Activated CD4-positive, alpha-beta T cell treated with anti-CD3 and anti-CD28 coated beads for 36 hours (primary cell): Measurements from ENCODE around the gene ORM2. TPM values are rescaled to one million over a fixed set of nuclear protein-coding genes. Genes with fewer than 3 reads are reported as not detected.
A peak's percentile ranks its signal among the peaks of the same experiment; 100 is the strongest.

Experiments
- ATAC-seq: fragments of 200-7000 bp; cut with Tn5 transposase; one replicate; pipeline ENCODE4 v1.10.0; 2021; ENCODE audit warnings: mild to moderate bottlenecking, moderate library complexity
- CTCF ChIA-PET: fragments of 350-600 bp; sonication (Branson Sonifier 250); formaldehyde crosslinking; loops from one replicate; lab custom pipeline; 2021; ENCODE audit warnings: antibody characterized with exemption; lab: Charles Lee
- POLR2A ChIA-PET: fragments of 350-600 bp; sonication (Branson Sonifier 250); formaldehyde crosslinking; loops from one replicate; lab custom pipeline; 2021; ENCODE audit warnings: antibody characterized with exemption, inconsistent platforms; lab: Charles Lee
- DNase-seq: peaks from one replicate; pipeline ENCODE4 v3.0.0-alpha.2; 2020
- H3K27ac Mint-ChIP-seq: one replicate; pipeline ENCODE4 v1.8.0; 2021; ENCODE audit warnings: mixed read lengths
- H3K27me3 Mint-ChIP-seq: one replicate; pipeline ENCODE4 v1.8.0; 2021; ENCODE audit warnings: mixed read lengths
- H3K36me3 Mint-ChIP-seq: one replicate; pipeline ENCODE4 v1.8.0; 2021; ENCODE audit warnings: low read depth, mixed read lengths
- H3K4me1 Mint-ChIP-seq: one replicate; pipeline ENCODE4 v1.8.0; 2021; ENCODE audit warnings: mixed read lengths
- H3K4me3 Mint-ChIP-seq: one replicate; pipeline ENCODE4 v1.8.0; 2021; ENCODE audit warnings: mild to moderate bottlenecking, moderate library complexity, mixed read lengths
- H3K9me3 Mint-ChIP-seq: one replicate; pipeline ENCODE4 v1.8.0; 2021; ENCODE audit warnings: low read depth, mixed read lengths
- intact Hi-C, 2 experiments: fragments of 100-400 bp; cut with DNase I in 1 of 2; cut with micrococcal nuclease in 1 of 2; formaldehyde crosslinking; loops; one replicate each; pipeline versions ENCODE4 v1.14.2 to v1.15.1; 2022 to 2024; cut with DNase I, micrococcal nuclease
- total RNA-seq, 2 experiments: library from RNA; stranded (reverse); gene quantifications; one replicate each; pipeline ENCODE4 v1.2.3, GENCODE V29; 2021

ORM2 gene
- total RNA-seq, 2 experiments from 2014 or later, result not detected

DNA sequence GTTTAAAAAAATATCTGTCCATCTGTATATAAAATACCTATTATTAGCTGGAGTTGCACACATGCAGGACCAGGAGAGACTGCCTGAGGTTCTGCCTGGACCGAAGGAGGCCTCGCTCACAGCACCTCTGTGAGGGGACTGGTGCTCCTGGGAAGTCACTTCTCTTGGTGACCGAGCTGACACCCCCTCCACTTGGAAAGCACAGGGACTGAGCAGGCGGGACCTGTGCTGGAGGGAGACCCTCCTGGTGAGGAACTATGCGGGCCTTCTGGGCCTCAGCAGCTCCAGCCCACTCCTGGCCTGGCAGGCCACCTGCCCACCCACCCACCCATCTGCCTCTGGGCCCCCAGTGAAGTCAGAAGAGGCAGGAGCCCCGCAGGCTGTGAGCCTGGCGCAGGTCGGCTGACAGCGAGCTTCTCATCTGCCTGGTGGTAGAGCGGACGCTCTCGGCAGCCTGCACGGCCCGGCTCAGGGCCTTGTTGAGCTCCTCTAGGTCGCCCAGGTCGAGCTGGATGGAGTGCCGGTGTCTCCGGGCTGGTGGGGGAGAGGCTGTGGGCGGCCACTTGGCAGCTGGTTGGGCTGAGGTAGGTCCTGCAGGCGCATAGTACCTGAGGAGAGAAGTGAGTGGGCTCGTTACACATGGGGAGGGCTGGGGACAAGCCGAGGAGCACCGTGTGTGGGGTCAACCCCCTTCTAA is 7.2 kb downstream of the ORM2 start:
- Mint-ChIP-seq H3K27me3 (no peaks in the 10 kb centered on the region), H3K27ac (peak overlapping the region; percentile 19), H3K36me3 (peaks cover 68% of the 10 kb centered on the region), H3K9me3 (peaks cover 2% of the 10 kb centered on the region), H3K4me1 (peaks cover 3% of the 10 kb centered on the region), H3K4me3 (no peak overlapping the region)
- ATAC-seq, result no peak
- no peak for DNase-seq
- POLR2A ChIA-PET, result interaction anchor here (0.6 to 1.1 kb wide), 2 partner anchors 49 to 53 kb away, joined by 3 read pairs; no protein-coding TSS in a partner anchor
- CTCF ChIA-PET, result interaction anchor here (1.0 to 1.3 kb wide), 2 partner anchors 69 to 316 kb away, joined by 3 to 6 read pairs; no protein-coding TSS in a partner anchor
- intact Hi-C loops, result loop anchor here in 1 of 2 experiments (5.0 kb wide), 2 partner anchors 155 to 170 kb away; partner anchors contain the start of gene WHRN

GRCh38 chr9:114338187-114338586 is 8.5 kb downstream of the ORM2 start:
- POLR2A ChIA-PET, result no interaction called here
- no peak for DNase-seq
- Mint-ChIP-seq H3K9me3 (peaks cover 2% of the 10 kb centered on the region), H3K27ac (peak overlapping the region; percentile 3), H3K27me3 (no peaks in the 10 kb centered on the region), H3K36me3 (peaks cover 78% of the 10 kb centered on the region), H3K4me3 (no peak overlapping the region), H3K4me1 (peaks cover 3% of the 10 kb centered on the region)
- CTCF ChIA-PET, result interaction anchor here (0.6 to 3.2 kb wide), 8 partner anchors 13 to 315 kb away, joined by 3 to 34 read pairs (median 4); partner anchors contain the start of gene AKNA
- intact Hi-C loops, result loop anchor here (2.0 to 5.0 kb wide), 3 partner anchors 47 to 169 kb away; partner anchors contain the start of gene WHRN (in 1 of the 2)
- no peak for ATAC-seq

DNA sequence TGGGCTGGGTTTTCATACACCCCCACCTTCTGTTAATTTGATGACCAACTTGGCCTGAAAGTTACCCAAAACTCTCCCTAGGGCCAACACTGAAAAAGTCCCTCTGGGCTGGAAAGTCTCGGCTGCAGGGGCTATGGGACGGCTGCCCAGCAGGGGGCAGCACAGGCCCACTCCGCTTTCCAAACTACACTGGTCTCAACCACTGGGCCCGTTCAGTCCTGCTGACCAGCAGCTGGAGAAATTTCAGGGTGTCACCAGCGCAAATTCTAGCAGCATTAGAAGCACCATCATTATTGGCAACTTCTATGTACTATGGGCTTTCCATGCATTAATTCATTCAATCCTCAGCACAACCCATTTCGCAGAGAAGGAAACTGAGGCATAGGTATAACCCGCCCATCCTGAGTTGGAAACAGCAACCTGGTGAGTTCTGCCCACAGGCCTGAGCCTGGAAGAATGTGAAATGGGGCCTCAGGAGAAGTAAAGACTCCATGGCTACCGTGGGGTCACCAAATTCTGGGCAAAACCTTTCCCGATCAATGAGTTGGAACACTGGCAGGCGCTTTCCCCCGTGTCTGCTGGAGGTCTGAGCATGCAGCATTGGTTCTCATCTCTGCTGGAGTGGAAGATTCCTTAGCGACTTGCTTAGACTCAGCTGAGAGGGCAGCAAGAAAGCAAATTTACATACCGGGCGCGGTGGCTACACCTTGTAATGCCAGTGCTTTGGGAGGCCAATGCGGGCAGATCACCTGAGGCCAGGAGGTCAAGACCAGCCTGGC is 9.7 kb downstream of the ORM2 start:
- H3K4me3 Mint-ChIP-seq, result no peak overlapping the region
- no peaks in the 10 kb centered on the region for H3K27me3 Mint-ChIP-seq
- ATAC-seq (peak; percentile 71), DNase-seq (peak; percentile 74)
- peaks cover 2% of the 10 kb centered on the region for H3K9me3 Mint-ChIP-seq
- peaks cover 3% of the 10 kb centered on the region for H3K4me1 Mint-ChIP-seq
- intact Hi-C loops, result loop anchor here (1.0 to 5.0 kb wide), 5 partner anchors 45 to 314 kb away; partner anchors contain the start of gene WHRN (in 1 of the 2)
- POLR2A ChIA-PET, result interaction anchor here (0.6 kb wide), 1 partner anchor 682 kb away, joined by 3 read pairs; no protein-coding TSS in a partner anchor
- CTCF ChIA-PET, result interaction anchor here (0.6 to 3.2 kb wide), 14 partner anchors 8 to 655 kb away, joined by 3 to 34 read pairs (median 4); partner anchors contain the start of gene AKNA
- peak overlapping the region; percentile 51 for H3K27ac Mint-ChIP-seq
- peaks cover 87% of the 10 kb centered on the region for H3K36me3 Mint-ChIP-seq

DNA sequence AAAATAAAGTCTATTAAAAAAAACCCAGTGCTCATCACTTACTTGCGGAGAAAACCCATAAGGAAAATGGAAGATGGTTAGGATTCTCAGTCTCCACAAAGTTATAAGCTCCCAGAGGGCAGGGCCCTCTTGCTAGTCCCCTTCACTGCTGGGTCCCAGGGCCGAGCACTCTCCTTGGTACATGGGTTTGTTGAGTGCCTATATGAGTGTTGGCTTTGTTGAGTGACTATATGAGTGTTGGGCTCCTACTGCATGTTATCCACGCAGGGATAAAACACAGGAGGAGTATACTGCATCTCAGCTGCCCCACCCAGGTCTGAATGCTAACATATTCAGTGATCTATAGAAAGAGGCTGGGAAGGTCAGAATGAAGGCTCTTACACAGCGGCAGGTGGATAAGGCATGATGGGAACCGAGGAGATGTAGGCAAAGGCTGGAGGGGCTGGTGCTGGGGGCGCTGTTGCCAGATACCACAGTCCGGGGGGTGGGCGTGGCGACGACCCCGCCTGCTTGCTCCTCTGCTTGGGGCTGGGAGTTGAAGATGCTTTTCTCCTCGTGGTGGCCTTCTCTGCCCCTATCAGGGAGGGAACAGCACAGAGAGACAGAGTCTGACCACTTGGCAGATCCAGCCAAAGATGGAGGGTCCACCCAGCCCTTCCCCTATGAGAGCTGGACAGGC is 11.6 kb downstream of the ORM2 start:
- CTCF ChIA-PET, result interaction anchor here (0.9 to 1.3 kb wide), 2 partner anchors 26 to 44 kb away, joined by 3 read pairs; no protein-coding TSS in a partner anchor
- peaks cover 3% of the 10 kb centered on the region for H3K4me1 Mint-ChIP-seq
- POLR2A ChIA-PET, result no interaction called here
- no peaks in the 10 kb centered on the region for H3K27me3 Mint-ChIP-seq
- H3K4me3 Mint-ChIP-seq, result no peak overlapping the region
- no peak for ATAC-seq
- intact Hi-C loops, result loop anchor here in 1 of 2 experiments (10.0 kb wide), 1 partner anchor 164 kb away; the partner anchor contains the start of gene WHRN
- no peaks in the 10 kb centered on the region for H3K9me3 Mint-ChIP-seq
- DNase-seq, result no peak
- peaks cover 89% of the 10 kb centered on the region for H3K36me3 Mint-ChIP-seq
- peak overlapping the region; percentile 0 for H3K27ac Mint-ChIP-seq

DNA sequence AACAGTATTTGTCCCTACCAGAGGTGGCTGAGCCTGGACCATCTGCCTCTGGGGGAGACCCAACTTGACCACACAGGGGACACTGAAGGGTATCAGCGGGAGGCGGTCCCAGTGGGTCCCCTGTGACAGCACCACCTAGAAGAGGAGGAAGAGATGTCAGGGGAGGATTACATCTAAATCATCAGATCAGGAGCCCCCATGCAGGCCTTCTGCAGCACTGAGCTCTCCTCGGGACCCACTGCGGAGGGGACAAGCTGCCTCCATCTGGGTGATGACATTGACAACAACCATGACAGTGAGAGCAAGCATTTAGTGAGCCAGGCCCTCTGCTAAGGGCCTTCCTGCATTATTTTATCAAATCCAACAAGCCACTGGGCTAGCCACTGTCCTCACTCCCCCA is 12.3 kb downstream of the ORM2 start:
- POLR2A ChIA-PET, result interaction anchor here (0.6 to 1.2 kb wide), 2 partner anchors 37 to 162 kb away, joined by 3 to 7 read pairs; no protein-coding TSS in a partner anchor
- peaks cover 8% of the 10 kb centered on the region for H3K4me1 Mint-ChIP-seq
- intact Hi-C loops, result loop anchor here in 1 of 2 experiments (10.0 kb wide), 1 partner anchor 163 kb away; the partner anchor contains the start of gene WHRN
- H3K27me3 Mint-ChIP-seq, result no peaks in the 10 kb centered on the region
- H3K9me3 Mint-ChIP-seq, result no peaks in the 10 kb centered on the region
- H3K36me3 Mint-ChIP-seq, result peaks cover 90% of the 10 kb centered on the region
- CTCF ChIA-PET, result interaction anchor here (0.7 to 1.0 kb wide), 3 partner anchors 21 to 49 kb away, joined by 3 to 4 read pairs (median 3); no protein-coding TSS in a partner anchor
- DNase-seq, result no peak
- no peak overlapping the region for H3K4me3 Mint-ChIP-seq
- peak overlapping the region; percentile 47 for H3K27ac Mint-ChIP-seq
- no peak for ATAC-seq

DNA sequence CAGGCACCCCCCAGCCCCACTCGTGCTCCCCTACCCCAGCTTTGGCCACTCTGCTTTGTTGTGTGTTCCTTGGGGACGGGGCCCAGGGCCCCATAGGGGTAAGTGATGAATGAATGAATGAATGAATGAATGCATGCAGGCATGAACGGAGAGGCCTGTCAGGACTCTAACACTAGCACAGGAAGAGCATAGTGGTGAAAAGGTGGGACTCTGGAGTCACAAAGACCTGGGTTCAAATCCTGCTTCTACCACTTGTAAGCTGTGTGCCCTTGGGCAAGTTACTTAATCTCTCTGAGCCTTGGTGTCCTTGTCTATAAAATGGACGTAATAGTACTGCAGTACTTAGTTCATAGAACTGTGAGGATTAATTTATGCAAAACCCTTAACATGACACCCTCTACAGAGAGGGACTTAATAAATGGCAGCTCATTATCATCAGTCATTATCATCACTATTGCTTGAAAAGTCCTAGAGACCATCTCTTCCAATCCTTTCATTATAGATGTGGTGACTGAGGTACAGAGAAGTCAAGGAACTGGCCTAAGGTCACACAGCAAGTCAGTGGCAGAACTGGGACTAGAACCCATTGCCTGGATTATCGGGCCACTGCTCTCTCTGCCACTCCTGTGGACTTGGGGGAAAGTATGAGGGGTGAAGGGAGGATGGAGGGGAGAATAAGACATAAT is 13.2 kb downstream of the ORM2 start:
- no peak overlapping the region for H3K4me3 Mint-ChIP-seq
- DNase-seq, result no peak
- peak overlapping the region; percentile 18 for H3K27ac Mint-ChIP-seq
- CTCF ChIA-PET, result interaction anchor here (1.0 kb wide), 1 partner anchor 20 kb away, joined by 3 read pairs; no protein-coding TSS in a partner anchor
- H3K4me1 Mint-ChIP-seq, result peaks cover 14% of the 10 kb centered on the region
- no peaks in the 10 kb centered on the region for H3K27me3 Mint-ChIP-seq
- POLR2A ChIA-PET, result interaction anchor here (1.2 kb wide), 1 partner anchor 161 kb away, joined by 7 read pairs; no protein-coding TSS in a partner anchor
- no peak for ATAC-seq
- intact Hi-C loops, result loop anchor here in 1 of 2 experiments (10.0 kb wide), 1 partner anchor 162 kb away; the partner anchor contains the start of gene WHRN
- H3K9me3 Mint-ChIP-seq, result no peaks in the 10 kb centered on the region
- H3K36me3 Mint-ChIP-seq, result peaks cover 88% of the 10 kb centered on the region

- intact Hi-C loops, result loop anchor here in 1 of 2 experiments (10.0 kb wide), 1 partner anchor 161 kb away; the partner anchor contains the start of gene WHRN
- Mint-ChIP-seq H3K27me3 (no peaks in the 10 kb centered on the region), H3K27ac (peak overlapping the region; percentile 18), H3K4me1 (peaks cover 21% of the 10 kb centered on the region), H3K9me3 (no peaks in the 10 kb centered on the region), H3K36me3 (peaks cover 90% of the 10 kb centered on the region), H3K4me3 (no peak overlapping the region)
- POLR2A ChIA-PET, result interaction anchor here (1.2 kb wide), 1 partner anchor 161 kb away, joined by 7 read pairs; no protein-coding TSS in a partner anchor
- DNase-seq, result no peak
- CTCF ChIA-PET, result interaction anchor here (0.6 to 1.3 kb wide), 2 partner anchors 52 to 90 kb away, joined by 3 read pairs; no protein-coding TSS in a partner anchor
- no peak for ATAC-seq
Observed at GRCh38 chr9:114343471-114344187, 14.0 kb downstream of the ORM2 start.

DNA sequence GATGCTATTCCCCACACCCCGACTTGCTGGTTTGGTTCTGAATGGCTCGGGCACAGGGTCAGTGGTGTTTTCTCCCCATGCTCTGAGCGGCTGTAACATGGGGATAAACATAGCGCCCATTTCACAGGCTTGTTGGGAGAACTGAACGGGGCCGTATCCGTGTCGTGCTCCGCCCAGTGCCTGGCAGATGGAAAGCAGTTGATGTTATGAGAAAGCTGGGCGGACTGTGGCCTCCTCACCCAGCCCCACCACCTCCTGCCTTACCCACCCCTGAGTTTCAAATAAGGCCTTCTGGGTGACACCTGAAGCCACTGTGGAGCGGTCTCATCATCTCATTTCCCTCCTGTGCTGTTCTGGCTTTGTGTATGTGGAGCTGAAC is 14.5 kb downstream of the ORM2 start:
- Mint-ChIP-seq H3K27ac (peak overlapping the region; percentile 43), H3K4me1 (peaks cover 25% of the 10 kb centered on the region), H3K36me3 (peaks cover 90% of the 10 kb centered on the region), H3K27me3 (no peaks in the 10 kb centered on the region), H3K9me3 (no peaks in the 10 kb centered on the region), H3K4me3 (no peak overlapping the region)
- ChIA-PET CTCF (interaction anchor here (0.6 to 1.3 kb wide), 2 partner anchors 51 to 60 kb away, joined by 3 read pairs; no protein-coding TSS in a partner anchor), POLR2A (no interaction called here)
- DNase-seq (no peak), ATAC-seq (no peak)
- intact Hi-C loops, result loop anchor here in 1 of 2 experiments (10.0 kb wide), 1 partner anchor 161 kb away; the partner anchor contains the start of gene WHRN

DNA sequence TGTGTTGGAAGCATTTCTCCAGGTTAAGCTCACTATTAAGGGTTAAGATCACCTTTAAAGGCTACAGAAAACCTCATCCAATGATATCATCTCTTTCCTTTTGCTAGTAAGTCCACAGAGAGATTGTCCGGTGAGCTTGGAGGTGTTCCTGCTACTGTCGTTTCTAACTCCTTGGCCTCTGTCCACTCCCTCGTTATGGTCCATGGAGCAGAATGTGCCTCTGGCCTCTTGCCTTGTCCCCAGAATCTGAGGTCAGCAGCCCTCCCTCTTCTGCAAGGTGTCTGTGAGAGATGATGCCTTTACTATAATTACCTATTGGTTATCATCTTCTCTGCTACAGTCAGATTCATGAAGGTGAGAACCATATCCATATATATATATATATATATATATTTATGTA is 15.0 kb downstream of the ORM2 start:
- no peak overlapping the region for H3K4me3 Mint-ChIP-seq
- DNase-seq (no peak), ATAC-seq (no peak)
- H3K27ac Mint-ChIP-seq, result peak overlapping the region; percentile 43
- CTCF ChIA-PET, result interaction anchor here (0.6 to 1.3 kb wide), 3 partner anchors 24 to 60 kb away, joined by 3 read pairs; no protein-coding TSS in a partner anchor
- POLR2A ChIA-PET, result no interaction called here
- no peaks in the 10 kb centered on the region for H3K9me3 Mint-ChIP-seq
- H3K36me3 Mint-ChIP-seq, result peaks cover 90% of the 10 kb centered on the region
- H3K27me3 Mint-ChIP-seq, result no peaks in the 10 kb centered on the region
- H3K4me1 Mint-ChIP-seq, result peaks cover 29% of the 10 kb centered on the region
- intact Hi-C loops, result loop anchor here in 1 of 2 experiments (10.0 kb wide), 1 partner anchor 160 kb away; the partner anchor contains the start of gene WHRN
